HepG2 (cell line): ENCODE measurements around the gene KCTD6. TPM values are rescaled to one million over a fixed set of nuclear protein-coding genes. Genes with fewer than 3 reads are reported as not detected.

Experiments
- ATAC-seq: fragments of 200-7000 bp; cut with Tn5 transposase; 3 replicates; pipeline ENCODE4 v1.9.1; 2020; ENCODE audit warnings: mild to moderate bottlenecking, moderate library complexity
- Bru-seq: library from RNA; stranded (reverse); fragments of 400-500 nt; gene quantifications from one replicate; lab custom pipeline; 2021; lab: Mats Ljungman, UMichigan
- BruChase-seq, 2 experiments: library from RNA; stranded (reverse); fragments of 400-500 nt; gene quantifications; one replicate each; lab custom pipeline; 2021; lab: Mats Ljungman, UMichigan
- BruUV-seq: library from RNA; stranded (reverse); fragments of 400-500 nt; replicated peaks from 2 replicates; lab custom pipeline; 2021; lab: Mats Ljungman, UMichigan
- CTCF ChIA-PET: fragments of 300-600 bp; formaldehyde crosslinking; extraction: SDS; loops from one replicate; lab custom pipeline; 2021; ENCODE audit warnings: low total read pairs, inconsistent platforms, low intra/inter-chr PET ratio; lab: Yijun Ruan, JAX
- POLR2A ChIA-PET: fragments of 350-600 bp; sonication (Branson Sonifier 250); formaldehyde crosslinking; loops from one replicate; lab custom pipeline; 2020; ENCODE audit warnings: antibody characterized with exemption, inconsistent platforms; lab: Yijun Ruan, JAX
- DNase-seq: peaks from one replicate; pipeline ENCODE4 v3.0.0-alpha.2; 2015; ENCODE audit warnings: low spot score
- FAIRE-seq: peaks from 3 replicates; lab custom pipeline; 2011; peaks lifted over from hg19 to GRCh38; lab: Jason Lieb, UNC
- H2AFZ ChIP-seq: one replicate; pipeline ENCODE4 v1.6.1; 2011; ENCODE audit warnings: low read length, inconsistent platforms
- H3K27ac ChIP-seq: fragments of 300-600 bp; 3 replicates; pipeline ENCODE4 v1.8.0; 2011; ENCODE audit warnings: mixed run types, mild to moderate bottlenecking, mixed read lengths, low read length, inconsistent platforms; ENCODE audit not compliant: insufficient read depth; ENCODE audit errors: extremely low read length
- H3K27me3 ChIP-seq, 2 experiments: fragments of 200-600 bp in 1 of 2; 2 replicates in 1 of 2; 3 replicates in 1 of 2; pipeline versions ENCODE4 v1.6.0 to v1.8.0; 2011; ENCODE audit warnings: low read length in 2 of 2, mild to moderate bottlenecking in 2 of 2, moderate library complexity in 2 of 2, inconsistent platforms in 1 of 2; ENCODE audit not compliant: insufficient read depth in 2 of 2, control insufficient read depth in 1 of 2
- H3K36me3 ChIP-seq, 2 experiments: fragments of 200-600 bp in 1 of 2; replicated peaks in 1 of 2; 2 replicates in 1 of 2; 3 replicates in 1 of 2; pipeline versions ENCODE4 v1.5.1 to v1.8.0; 2011; ENCODE audit warnings: low read length in 2 of 2, inconsistent platforms in 1 of 2; ENCODE audit not compliant: insufficient read depth in 2 of 2, control insufficient read depth in 1 of 2
- H3K4me1 ChIP-seq: 2 replicates; pipeline ENCODE4 v1.5.1; 2012; ENCODE audit warnings: low read length, inconsistent platforms; ENCODE audit not compliant: insufficient read depth
- H3K4me2 ChIP-seq: 2 replicates; pipeline ENCODE4 v1.6.0; 2011; ENCODE audit warnings: low read depth, low read length, inconsistent platforms
- H3K4me3 ChIP-seq, 3 experiments: fragments of 200-600 bp in 1 of 3; sonication (generic), shearing (Covaris generic) in 1 of 3; replicated peaks in 1 of 3; 2 replicates each; pipeline ENCODE4 v1.5.1; 2011 to 2016; ENCODE audit warnings: low read length in 3 of 3, inconsistent platforms in 2 of 3, low read depth in 2 of 3, mild to moderate bottlenecking in 2 of 3, control low read depth in 1 of 3, mixed read lengths in 1 of 3; ENCODE audit not compliant: insufficient read depth in 1 of 3
- H3K79me2 ChIP-seq: one replicate; pipeline ENCODE4 v1.6.1; 2011; ENCODE audit warnings: low read length, inconsistent platforms; ENCODE audit not compliant: insufficient read depth
- H3K9ac ChIP-seq: 2 replicates; pipeline ENCODE4 v1.6.0; 2011; ENCODE audit warnings: mild to moderate bottlenecking, low read depth, low read length, inconsistent platforms; ENCODE audit not compliant: insufficient read depth
- H3K9me3 ChIP-seq: 2 replicates; pipeline ENCODE4 v1.5.1; 2012; ENCODE audit warnings: mild to moderate bottlenecking, low read length
- H4K20me1 ChIP-seq: 2 replicates; pipeline ENCODE4 v1.6.0; 2011; ENCODE audit warnings: inconsistent platforms, mild to moderate bottlenecking, low read length, moderate library complexity; ENCODE audit not compliant: insufficient read depth
- AHR ChIP-seq: IDR thresholded peaks from 2 replicates; pipeline ENCODE4 v1.6.1; 2018; ENCODE audit warnings: missing genetic modification reagents, missing compliant biosample characterization
- BHLHE40 ChIP-seq: IDR thresholded peaks from 2 replicates; pipeline ENCODE4 v1.6.1; 2011; ENCODE audit warnings: low read length, improper control_type of control experiment
- HOXA3 ChIP-seq: sonication (generic); formaldehyde crosslinking; IDR thresholded peaks from 2 replicates; pipeline ENCODE4 v1.5.0; 2020; ENCODE audit warnings: missing genetic modification reagents
- RFXANK ChIP-seq: IDR thresholded peaks from 2 replicates; pipeline ENCODE4 v1.6.1; 2016
- SALL2 ChIP-seq: sonication (generic); formaldehyde crosslinking; IDR thresholded peaks from 2 replicates; pipeline ENCODE4 v1.8.1; 2023; ENCODE audit warnings: mild to moderate bottlenecking, missing genetic modification reagents, inconsistent platforms
- SKIL ChIP-seq: sonication (generic); formaldehyde crosslinking; IDR thresholded peaks from 2 replicates; pipeline ENCODE4 v1.8.0; 2022; ENCODE audit warnings: missing genetic modification reagents, mild to moderate bottlenecking, moderate library complexity, borderline replicate concordance
- TEAD3 ChIP-seq: optimal IDR thresholded peaks from 2 replicates; pipeline ENCODE3; 2016; ENCODE audit warnings: borderline replicate concordance
- TOPORS ChIP-seq: sonication (generic); formaldehyde crosslinking; IDR thresholded peaks from 2 replicates; pipeline ENCODE4 v1.8.0; 2023; ENCODE audit warnings: mild to moderate bottlenecking, missing genetic modification reagents
- UBTF ChIP-seq: sonication (generic); formaldehyde crosslinking; IDR thresholded peaks from 2 replicates; pipeline ENCODE4 v1.4.0; 2020; ENCODE audit warnings: mild to moderate bottlenecking, missing genetic modification reagents
- ZNF430 ChIP-seq: sonication (generic); formaldehyde crosslinking; IDR thresholded peaks from 2 replicates; pipeline ENCODE4 v1.9.0; 2021; ENCODE audit warnings: mild to moderate bottlenecking, missing genetic modification reagents
- ZNF563 ChIP-seq: sonication (generic); formaldehyde crosslinking; IDR thresholded peaks from 2 replicates; pipeline ENCODE4 v1.8.0; 2022; ENCODE audit warnings: mild to moderate bottlenecking, moderate library complexity, missing genetic modification reagents
- ZNF619 ChIP-seq: sonication (generic); formaldehyde crosslinking; IDR thresholded peaks from 2 replicates; pipeline ENCODE4 v1.4.0; 2020; ENCODE audit warnings: mild to moderate bottlenecking, missing genetic modification reagents
- ZNF766 ChIP-seq: sonication (generic); formaldehyde crosslinking; IDR thresholded peaks from 2 replicates; pipeline ENCODE4 v1.5.0; 2020; ENCODE audit warnings: missing genetic modification reagents, borderline replicate concordance
- WGBS: methylation state at CpG from one replicate; pipeline ENCODE4 v1.1.6; 2017; ENCODE audit warnings: low lambda C conversion rate; 5-methylcytosine and 5-hydroxymethylcytosine counted together
- in situ Hi-C: cut with HindIII; loops from 2 replicates; pipeline ENCODE4 v1.10.0; 2017; ENCODE audit warnings: low pct_unique_long_range_greater_than_20kb; ENCODE audit not compliant: extremely low pct_ligation_motif_present
- intact Hi-C: fragments of 100-400 bp; cut with micrococcal nuclease; formaldehyde crosslinking; loops from one replicate; pipeline ENCODE4 v1.10.0; 2022; ENCODE audit not compliant: unreplicated experiment
- long read RNA-seq, 2 experiments: library from RNA in 1 of 2; library from polyadenylated mRNA in 1 of 2; stranded (forward) in 1 of 2; unstranded in 1 of 2; transcript quantifications; one replicate each; pipeline ENCODE4 v2.0.0, GENCODE V29; 2019 to 2022
- polyA minus RNA-seq, 3 experiments: library from RNA; depleted of rRNA, polyadenylated mRNA; stranded (reverse); fragments of >200 nt; gene quantifications; 2 replicates each; pipeline ENCODE4 v1.2.3, GENCODE V29; 2011; ENCODE audit warnings: low replicate concordance in 1 of 3
- polyA plus RNA-seq, 8 experiments: library from polyadenylated mRNA; depleted of rRNA in 3 of 8; stranded (reverse) in 7 of 8; unstranded in 1 of 8; fragments of >200 nt; fragmentation: Illumina TruSeq in 4 of 8; extraction: Trizol in 4 of 8; gene quantifications; 2 replicates each; pipeline versions ENCODE4 v1.2.1 to v1.2.3, GENCODE V29; 2011 to 2016; ENCODE audit warnings: low read depth in 4 of 8, missing spikeins in 1 of 8, mixed read lengths in 1 of 8; ENCODE audit not compliant: insufficient read depth in 1 of 8
- total RNA-seq, 5 experiments: library from RNA; depleted of rRNA; stranded (reverse); fragments of >200 nt; fragmentation: Illumina TruSeq; extraction: Trizol; gene quantifications; 2 replicates each; pipeline ENCODE4 v1.2.3, GENCODE V29; 2016; ENCODE audit warnings: low read depth in 1 of 5

Gene KCTD6
- 14.0 and 14.2 TPM in 2 replicates for total RNA-seq (2016; rRNA removed; fragmentation: Illumina TruSeq; extraction: Trizol)
- 9.3 and 12.2 TPM in 2 replicates for total RNA-seq (2016; cell fraction: cytosol; rRNA removed; fragmentation: Illumina TruSeq; extraction: Trizol; ENCODE audit: low read depth)
- 13.2 and 17.0 TPM in 2 replicates for total RNA-seq (2016; cell fraction: insoluble cytoplasmic fraction; rRNA removed; fragmentation: Illumina TruSeq; extraction: Trizol)
- 20.0 and 22.1 TPM in 2 replicates for total RNA-seq (2016; cell fraction: membrane; rRNA removed; fragmentation: Illumina TruSeq; extraction: Trizol)
- 12.3 and 13.2 TPM in 2 replicates for total RNA-seq (2016; cell fraction: nucleus; rRNA removed; fragmentation: Illumina TruSeq; extraction: Trizol)
- polyA plus RNA-seq (2011; rRNA removed) = 12.0 and 13.4 TPM in 2 replicates
- 6.5 and 11.1 TPM in 2 replicates for polyA plus RNA-seq (2011; cell fraction: cytosol; rRNA removed)
- polyA plus RNA-seq (2011; cell fraction: nucleus; rRNA removed) = 7.0 and 14.1 TPM in 2 replicates
- 10.7 and 12.1 TPM in 2 replicates for polyA plus RNA-seq (2012)
- polyA plus RNA-seq (2016; cell fraction: cytosol; fragmentation: Illumina TruSeq; extraction: Trizol; ENCODE audit: low read depth) = 10.5 and 12.2 TPM in 2 replicates
- polyA plus RNA-seq (2016; cell fraction: insoluble cytoplasmic fraction; fragmentation: Illumina TruSeq; extraction: Trizol; ENCODE audit: low read depth) = 19.5 and 23.9 TPM in 2 replicates
- 17.5 and 18.4 TPM in 2 replicates for polyA plus RNA-seq (2016; cell fraction: membrane; fragmentation: Illumina TruSeq; extraction: Trizol; ENCODE audit: low read depth)
- 23.8 and 26.9 TPM in 2 replicates for polyA plus RNA-seq (2016; cell fraction: nucleus; fragmentation: Illumina TruSeq; extraction: Trizol; ENCODE audit: insufficient read depth, low read depth)
- polyA minus RNA-seq (2011; rRNA and poly(A)+ RNA removed; ENCODE audit: low replicate concordance) = 3.9 and 8.0 TPM in 2 replicates
- polyA minus RNA-seq (2011; cell fraction: cytosol; rRNA and poly(A)+ RNA removed) = 4.9 and 5.9 TPM in 2 replicates
- 7.3 and 17.8 TPM in 2 replicates for polyA minus RNA-seq (2011; cell fraction: nucleus; rRNA and poly(A)+ RNA removed)
- Bru-seq, nascent RNA = percentile 80 among the genes with signal in this experiment
- BruChase-seq, experiment 1, labeled RNA remaining after a 6-hour chase = percentile 77 among the genes with signal in this experiment
- BruChase-seq, experiment 2, labeled RNA remaining after a 2-hour chase = percentile 86 among the genes with signal in this experiment
- long read RNA-seq, experiment 1, transcript KCTD6-202 (3 exons, 1,533 nt) = major isoform, 21 of 22 reads
- long read RNA-seq, experiment 1, partial matches to known transcripts = 0 of 22 reads
- long read RNA-seq, experiment 1, other reads (novel, unspliced or antisense) = 0 of 22 reads
- long read RNA-seq, experiment 2, partial matches to known transcripts = 1 of 12 reads
- long read RNA-seq, experiment 2, other reads (novel, unspliced or antisense) = 9 of 12 reads

- peaks cover 45% of the 10 kb centered on the region for H3K79me2 ChIP-seq
- BruUV-seq = no TSS peak
- in situ Hi-C loops (no loop called here), intact Hi-C loops (loop anchor here (1.0 to 5.0 kb wide), 5 partner anchors 27 to 159 kb away; partner anchors contain the start of genes ACOX2, PDHB and PXK)
- CTCF ChIA-PET = interaction anchor here (1.0 to 1.7 kb wide), 3 partner anchors 28 to 41 kb away, joined by 3 to 8 read pairs (median 4); no protein-coding TSS in a partner anchor
- ATAC-seq (peak; percentile 93), FAIRE-seq (no peak), DNase-seq (peak; percentile 81)
- WGBS = 7% methylated on average over 11 of the region's 104 CpGs
- H3K9me3 ChIP-seq = no peaks in the 10 kb centered on the region
- H2AFZ ChIP-seq = peak within 1 kb of the TSS; percentile 17
- H3K4me2 ChIP-seq = peak within 1 kb of the TSS; percentile 96
- peak within 1 kb of the TSS; percentile 69 to 83 (median 78) for H3K4me3 ChIP-seq
- H3K27me3 ChIP-seq = no peaks in the 10 kb centered on the region; a peak in 3 of 5 replicates
- peaks cover 84% of the 10 kb centered on the region for H3K4me1 ChIP-seq
- H3K27ac ChIP-seq = peak within 1 kb of the TSS; percentile 42
- H3K9ac ChIP-seq = peak within 1 kb of the TSS; percentile 79
- no peaks in the 10 kb centered on the region for H3K36me3 ChIP-seq
- H4K20me1 ChIP-seq = peaks cover 3% of the 10 kb centered on the region
- POLR2A ChIA-PET = interaction anchor here (0.9 to 3.7 kb wide), 10 partner anchors 18 to 185 kb away, joined by 3 to 28 read pairs (median 5); partner anchors contain the start of genes ACOX2 and HTD2
- TF ChIP-seq SKIL (CRISPR knock-in tag) (no peak), ZNF619 (CRISPR knock-in tag) (0 out of 2 replicates have a peak, but pooled peaks have one; percentile 60), UBTF (CRISPR knock-in tag) (peak; percentile 40; the same call in 1 of the 2 replicates), TEAD3 (CRISPR knock-in tag) (no peak), ZNF766 (peak; percentile 50; the same call in 1 of the 2 replicates), SALL2 (CRISPR knock-in tag) (peak; percentile 54; the same call in 1 of the 2 replicates), BHLHE40 (0 out of 2 replicates have a peak, but pooled peaks have one; percentile 21), HOXA3 (CRISPR knock-in tag) (peak; percentile 72), ZNF430 (CRISPR knock-in tag) (0 out of 2 replicates have a peak, but pooled peaks have one; percentile 36), AHR (CRISPR knock-in tag) (no peak), ZNF563 (CRISPR knock-in tag) (peak; percentile 50; the same call in 1 of the 2 replicates), RFXANK (CRISPR knock-in tag) (no peak), TOPORS (CRISPR knock-in tag) (no peak)
Measured at GRCh38 chr3:58491506-58492402, at the start of gene KCTD6. KCTD6 (plus strand) TSS chr3:58492096; CDS start chr3:58498756, 6,660 bp downstream.
